GM12878 (cell line): ENCODE data around the gene P3H2. TPM values are rescaled to one million over a fixed set of nuclear protein-coding genes. Genes with fewer than 3 reads are reported as not detected.

Experiments used
- ATAC-seq: fragments of 200-7000 bp; cut with Tn5 transposase; 3 replicates; pipeline ENCODE4 v1.9.1; 2020; ENCODE audit warnings: mild to moderate bottlenecking, moderate library complexity
- BruUV-seq: library from RNA; stranded (reverse); fragments of 400-500 nt; replicated peaks from 2 replicates; lab custom pipeline; 2021; lab: Mats Ljungman, UMichigan
- CTCF ChIA-PET: fragments of 300-600 bp; sonication (Branson Sonifier 250); formaldehyde crosslinking; extraction: SDS; loops from one replicate; lab custom pipeline; 2021; ENCODE audit warnings: inconsistent platforms; lab: Yijun Ruan, JAX
- POLR2A ChIA-PET: fragments of 350-600 bp; formaldehyde crosslinking; extraction: SDS; loops from one replicate; lab custom pipeline; 2021; ENCODE audit warnings: inconsistent platforms; lab: Charles Lee
- RAD21 ChIA-PET: fragments of 300-600 bp; sonication (Branson Sonifier 250); formaldehyde crosslinking; loops from one replicate; lab custom pipeline; 2023; ENCODE audit warnings: antibody characterized with exemption; ENCODE audit not compliant: unreplicated experiment; lab: Charles Lee
- SMC1A ChIA-PET: fragments of 300-600 bp; sonication (Branson Sonifier 250); formaldehyde crosslinking; loops from one replicate; lab custom pipeline; 2023; ENCODE audit not compliant: unreplicated experiment, uncharacterized antibody; lab: Charles Lee
- DNase-seq: peaks from one replicate; pipeline ENCODE4 v3.0.0-alpha.2; 2011; ENCODE audit warnings: low read depth, low spot score
- FAIRE-seq: peaks from 3 replicates; lab custom pipeline; 2011; peaks lifted over from hg19 to GRCh38; lab: Jason Lieb, UNC
- H2AFZ ChIP-seq: 2 replicates; pipeline ENCODE4 v1.6.0; 2011; ENCODE audit warnings: low read depth, low read length, control low read depth; ENCODE audit not compliant: control insufficient read depth
- H3K27ac ChIP-seq: 2 replicates; pipeline ENCODE4 v1.5.1; 2011; ENCODE audit warnings: control low read depth; ENCODE audit not compliant: control insufficient read depth, insufficient read depth
- H3K27me3 ChIP-seq, 2 experiments: replicated peaks in 1 of 2; 2 replicates each; pipeline versions ENCODE4 v1.6.0 to v1.6.1; 2011; ENCODE audit warnings: low read length in 1 of 2; ENCODE audit not compliant: control insufficient read depth in 2 of 2, insufficient read depth in 2 of 2
- H3K36me3 ChIP-seq, 2 experiments: 2 replicates each; pipeline ENCODE4 v1.5.1; 2011; ENCODE audit warnings: low read length in 1 of 2; ENCODE audit not compliant: control insufficient read depth in 2 of 2, insufficient read depth in 2 of 2
- H3K4me1 ChIP-seq: 2 replicates; pipeline ENCODE4 v1.6.1; 2011; ENCODE audit warnings: mild to moderate bottlenecking, low read length, moderate library complexity, mixed read lengths; ENCODE audit not compliant: control insufficient read depth, insufficient read depth
- H3K4me2 ChIP-seq: 2 replicates; pipeline ENCODE4 v1.6.0; 2011; ENCODE audit warnings: control low read depth; ENCODE audit not compliant: control insufficient read depth, insufficient read depth
- H3K4me3 ChIP-seq: fragments of 200-600 bp; sonication (generic); 2 replicates; pipeline ENCODE4 v1.5.1; 2016
- H3K79me2 ChIP-seq: 2 replicates; pipeline ENCODE4 v1.6.0; 2011; ENCODE audit warnings: low read length; ENCODE audit not compliant: control insufficient read depth, insufficient read depth
- H3K9ac ChIP-seq: 2 replicates; pipeline ENCODE4 v1.8.0; 2011; ENCODE audit warnings: low read length, control low read depth, mixed read lengths; ENCODE audit not compliant: control insufficient read depth, insufficient read depth
- H3K9me3 ChIP-seq: replicated peaks from 3 replicates; pipeline ENCODE4 v1.5.1; 2011; ENCODE audit warnings: mild to moderate bottlenecking, low read length; ENCODE audit not compliant: control insufficient read depth, insufficient read depth
- H4K20me1 ChIP-seq: 2 replicates; pipeline ENCODE4 v1.6.0; 2011; ENCODE audit not compliant: control insufficient read depth, insufficient read depth
- ATF7 ChIP-seq: fragments of 450-650 bp; IDR thresholded peaks from 2 replicates; pipeline ENCODE4 v1.6.1; 2016; ENCODE audit warnings: low read depth, mild to moderate bottlenecking
- CREB1 ChIP-seq: IDR thresholded peaks from 2 replicates; pipeline ENCODE4 v1.6.1; 2012; ENCODE audit warnings: low read depth, mild to moderate bottlenecking, inconsistent platforms
- CREM ChIP-seq: IDR thresholded peaks from 2 replicates; pipeline ENCODE4 v1.6.1; 2014; ENCODE audit warnings: antibody characterized with exemption, low read depth
- FOXM1 ChIP-seq: IDR thresholded peaks from 2 replicates; pipeline ENCODE4 v1.6.1; 2012; ENCODE audit warnings: low read depth, mild to moderate bottlenecking, inconsistent platforms, low read length, moderate library complexity
- GABPA ChIP-seq: IDR thresholded peaks from 2 replicates; pipeline ENCODE4 v1.6.1; 2014; ENCODE audit warnings: antibody characterized with exemption, low read depth, mild to moderate bottlenecking, inconsistent platforms
- IKZF1 ChIP-seq: fragments of 450-650 bp; conservative IDR thresholded peaks from 2 replicates; pipeline ENCODE4 v1.6.1; 2017; ENCODE audit warnings: antibody characterized with exemption, mild to moderate bottlenecking
- JUNB ChIP-seq: IDR thresholded peaks from 2 replicates; pipeline ENCODE4 v1.6.1; 2016; ENCODE audit warnings: antibody characterized with exemption, mild to moderate bottlenecking
- MEF2A ChIP-seq: IDR thresholded peaks from 2 replicates; pipeline ENCODE4 v1.6.1; 2011; ENCODE audit warnings: low read depth, mild to moderate bottlenecking, low read length, moderate library complexity; ENCODE audit not compliant: insufficient read depth
- MEF2B ChIP-seq: fragments of 450-650 bp; IDR thresholded peaks from 2 replicates; pipeline ENCODE4 v1.6.1; 2018; ENCODE audit warnings: mild to moderate bottlenecking, moderate library complexity; ENCODE audit not compliant: partially characterized antibody, poor library complexity, severe bottlenecking
- NFIC ChIP-seq: IDR thresholded peaks from 2 replicates; pipeline ENCODE4 v1.6.1; 2012; ENCODE audit warnings: low read depth, mild to moderate bottlenecking, inconsistent platforms, low read length, moderate library complexity
- POU2F2 ChIP-seq: IDR thresholded peaks from 3 replicates; pipeline ENCODE4 v1.6.1; 2011; ENCODE audit warnings: low read depth, mild to moderate bottlenecking, low read length, borderline replicate concordance
- RUNX3 ChIP-seq: IDR thresholded peaks from 2 replicates; pipeline ENCODE4 v1.6.1; 2012; ENCODE audit warnings: low read length, inconsistent platforms
- WGBS: methylation state at CpG from one replicate; pipeline ENCODE4 v1.1.6; 2016; ENCODE audit warnings: low lambda C conversion rate; ENCODE audit not compliant: insufficient replicate concordance, insufficient coverage; ENCODE audit errors: missing lambda C conversion rate; 5-methylcytosine and 5-hydroxymethylcytosine counted together
- in situ Hi-C: fragments of 300-500 bp; cut with MboI; formaldehyde crosslinking; loops from 9 replicates; pipeline ENCODE4 v1.14.3; 2018; ENCODE audit warnings: mixed read lengths
- intact Hi-C: fragments of 100-400 bp; cut with micrococcal nuclease; formaldehyde crosslinking; loops from one replicate; pipeline ENCODE4 v1.14.2; 2022; ENCODE audit not compliant: unreplicated experiment
- polyA plus RNA-seq, 11 experiments: library from polyadenylated mRNA; depleted of rRNA in 4 of 11; unstranded in 6 of 11; stranded (reverse) in 5 of 11; fragments of >200 nt; fragmentation: Nextera tagmentation in 4 of 11; fragmentation: Illumina TruSeq in 1 of 11; extraction: Ambion mirVana in 4 of 11; extraction: Trizol in 1 of 11; gene quantifications; 1 replicate in 1 of 11; 2 replicates in 10 of 11; pipeline versions ENCODE4 v1.2.1 to v1.2.3, GENCODE V29; 2011 to 2016; ENCODE audit warnings: inconsistent platforms in 2 of 11, missing spikeins in 2 of 11, low read depth in 1 of 11
- total RNA-seq, 4 experiments: library from RNA; depleted of rRNA in 3 of 4; stranded (reverse); fragments of >200 nt in 3 of 4; fragmentation: Illumina TruSeq in 1 of 4; extraction: Trizol in 1 of 4; gene quantifications; 2 replicates each; pipeline versions ENCODE4 v1.2.1 to v1.2.3, GENCODE V29; 2013 to 2021
- TF ChIP-seq, protein P1 (sequence below): IDR thresholded peaks from 2 replicates; pipeline ENCODE4 v1.6.1; 2012; ENCODE audit warnings: low read depth, low read length, improper control_type of control experiment

Gene P3H2
- total and polyA plus RNA-seq, 10 of the 15 experiments (the other 5 are each of a cell fraction or from before 2014, with no cell fraction given), result 27.0 to 97.6 (median 83.2) TPM

GRCh38 chr3:190024912-190025311 lies 95.8 kb downstream of the P3H2 start:
- TF ChIP-seq ATF7 (peak; percentile 56; the same call in 1 of the 2 replicates), GABPA (no peak), MEF2B (peak; percentile 11), NFIC (peak; percentile 61; the same call in 1 of the 2 replicates), FOXM1 (0 out of 2 replicates have a peak, but pooled peaks have one; percentile 5), RUNX3 (peak; percentile 62; the same call in 1 of the 2 replicates), CREB1 (peak; percentile 58; the same call in 1 of the 2 replicates), IKZF1 (no peak), CREM (peak; percentile 47; the same call in 1 of the 2 replicates), JUNB (peak; percentile 45), POU2F2 (peak; percentile 76; the same call in 2 of the 3 replicates), MEF2A (peak; percentile 32; the same call in 1 of the 2 replicates)
- TF ChIP-seq, protein P1, sequence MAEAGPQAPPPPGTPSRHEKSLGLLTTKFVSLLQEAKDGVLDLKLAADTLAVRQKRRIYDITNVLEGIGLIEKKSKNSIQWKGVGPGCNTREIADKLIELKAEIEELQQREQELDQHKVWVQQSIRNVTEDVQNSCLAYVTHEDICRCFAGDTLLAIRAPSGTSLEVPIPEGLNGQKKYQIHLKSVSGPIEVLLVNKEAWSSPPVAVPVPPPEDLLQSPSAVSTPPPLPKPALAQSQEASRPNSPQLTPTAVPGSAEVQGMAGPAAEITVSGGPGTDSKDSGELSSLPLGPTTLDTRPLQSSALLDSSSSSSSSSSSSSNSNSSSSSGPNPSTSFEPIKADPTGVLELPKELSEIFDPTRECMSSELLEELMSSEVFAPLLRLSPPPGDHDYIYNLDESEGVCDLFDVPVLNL, result no peak
- Histone ChIP-seq H3K4me1 (no peaks in the 10 kb centered on the region), H2AFZ (no peak overlapping the region), H3K36me3 (no peaks in the 10 kb centered on the region), H3K79me2 (no peaks in the 10 kb centered on the region), H3K4me2 (no peak overlapping the region), H3K9me3 (no peaks in the 10 kb centered on the region), H4K20me1 (no peaks in the 10 kb centered on the region), H3K27ac (no peak overlapping the region), H3K9ac (no peak overlapping the region), H3K27me3 (no peaks in the 10 kb centered on the region), H3K4me3 (no peak overlapping the region)
- SMC1A ChIA-PET, result interaction anchor here (0.9 to 1.8 kb wide), 8 partner anchors 9 to 359 kb away, joined by 3 to 12 read pairs (median 5); no protein-coding TSS in a partner anchor
- BruUV-seq, result no TSS peak
- POLR2A ChIA-PET, result interaction anchor here (1.1 kb wide), 2 partner anchors 10 to 17 kb away, joined by 3 to 4 read pairs; no protein-coding TSS in a partner anchor
- CTCF ChIA-PET, result interaction anchor here (0.8 to 1.6 kb wide), 4 partner anchors 8 to 172 kb away, joined by 3 read pairs; no protein-coding TSS in a partner anchor
- RAD21 ChIA-PET, result interaction anchor here (0.8 to 2.4 kb wide), 8 partner anchors 8 to 96 kb away, joined by 3 to 7 read pairs (median 4); partner anchors contain the start of gene P3H2
- DNase-seq, result no peak
- in situ Hi-C loops (no loop called here), intact Hi-C loops (no loop called here)
- ATAC-seq, result peak; percentile 84
- 22% methylated on average over 4 of the region's 4 CpGs for WGBS
- no peak for FAIRE-seq
